Activated naive CD4-positive, alpha-beta T cell treated with Interleukin-2 at 50 U/mL for 16 hours (primary cell): ENCODE results near the gene EIF4G3.
"Not testable (repeated sequence)": the region's sequence is repeated elsewhere in the genome, so short reads cannot be mapped to it uniquely, and the experiment has no call there.

Source experiments
- DNase-seq: peaks from one replicate; pipeline ENCODE4 v3.0.0-alpha.2; 2020

EIF4G3 gene

GRCh38 chr1:21152423-21153100, 24.1 kb downstream of the EIF4G3 start:
- no peak for DNase-seq

DNA sequence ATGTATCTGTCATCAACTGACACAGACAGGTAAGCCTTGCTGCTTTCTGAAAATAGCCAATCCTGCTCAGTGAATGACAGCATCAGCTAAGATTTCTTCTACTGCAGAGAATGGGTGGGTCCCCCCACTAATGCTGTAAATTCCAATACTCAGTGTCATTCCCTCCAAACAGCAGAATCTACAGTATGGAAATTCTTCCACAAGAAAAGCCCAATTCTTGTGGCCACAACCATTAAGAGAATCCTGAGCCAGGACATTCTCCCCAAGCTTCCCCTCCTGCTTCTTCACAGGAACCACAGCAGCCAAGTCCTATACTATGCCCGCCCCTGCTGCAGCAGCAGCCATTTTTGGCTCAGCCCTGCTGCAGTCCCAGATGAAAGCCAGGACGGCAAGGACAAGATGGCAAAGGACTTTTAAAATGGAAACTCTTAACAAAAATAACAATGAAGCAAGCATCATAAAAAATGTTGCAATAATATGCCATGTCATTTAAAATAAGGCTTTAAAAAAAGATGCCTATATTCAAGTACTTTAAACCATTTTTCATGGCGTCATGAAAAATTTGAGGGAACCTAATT, 26.8 kb downstream of the EIF4G3 start:
- DNase-seq = no peak

DNA sequence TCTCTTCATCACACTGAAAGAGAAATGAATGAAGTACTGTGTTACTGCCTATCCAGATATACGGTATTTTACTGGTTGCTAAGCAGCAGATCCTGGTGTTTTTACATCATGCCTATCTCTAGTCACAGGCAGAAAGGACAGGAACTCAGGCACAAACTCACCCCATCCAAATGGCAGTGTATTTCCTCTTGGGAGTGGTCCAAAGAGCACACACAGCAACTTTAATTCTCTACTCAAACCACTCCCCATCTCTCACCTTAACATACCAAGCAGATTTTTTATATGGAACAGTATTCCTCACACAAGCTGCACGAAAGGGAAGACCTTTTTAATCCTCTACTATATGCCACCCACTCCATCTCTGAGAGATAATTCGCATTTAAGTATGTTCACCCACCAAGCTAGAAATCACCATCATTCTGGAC, 27.3 kb downstream of the EIF4G3 start:
- no peak for DNase-seq

GRCh38 chr1:21143752-21144151, 32.9 kb downstream of the EIF4G3 start:
- DNase-seq = no peak

DNA sequence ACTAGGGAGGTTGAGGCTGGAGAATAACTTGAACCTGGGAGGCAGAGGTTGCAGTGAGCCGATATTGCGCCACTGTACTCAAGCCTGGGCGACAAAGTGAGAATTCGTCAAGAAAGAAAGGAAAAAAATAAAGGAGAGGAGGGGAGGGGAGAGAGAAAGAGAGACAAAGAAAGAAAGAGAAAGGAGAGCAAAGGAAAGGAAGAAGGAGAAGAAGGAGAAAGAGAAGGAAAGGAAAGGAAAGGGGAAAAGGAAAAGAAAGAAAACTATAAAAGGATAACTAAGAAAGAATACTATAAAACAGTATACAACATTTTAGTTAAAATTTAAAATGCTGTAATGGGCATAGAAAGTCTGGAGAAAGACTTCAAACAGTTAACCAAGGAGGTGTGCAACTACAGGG, 33.6 kb downstream of the EIF4G3 start:
- no peak for DNase-seq

- no peak for DNase-seq
Measured at GRCh38 chr1:21141030-21141429, 35.7 kb downstream of the EIF4G3 start.

- no peak for DNase-seq
Measured at GRCh38 chr1:21139601-21140000, 37.1 kb downstream of the EIF4G3 start.

DNA sequence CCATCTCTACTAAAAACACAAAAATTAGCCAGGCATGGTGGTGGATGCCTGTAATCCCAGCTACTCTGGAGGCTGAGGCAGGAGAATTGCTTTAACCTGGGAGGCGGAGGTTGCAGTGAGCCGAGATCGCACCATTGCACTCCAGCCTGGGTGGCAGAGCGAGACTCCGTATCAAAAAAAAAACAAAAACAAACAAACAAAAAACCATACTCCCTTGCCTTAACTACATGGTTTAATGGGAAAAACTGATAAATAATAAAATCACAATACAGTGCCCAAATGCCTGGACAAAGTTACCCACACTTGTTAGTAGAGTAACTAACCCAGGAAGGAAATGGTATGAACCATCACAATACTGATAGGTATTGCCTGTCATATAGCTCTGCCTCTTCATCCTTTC, 40.4 kb downstream of the EIF4G3 start:
- DNase-seq = not testable (repeated sequence)

- no peak for DNase-seq
Measured at GRCh38 chr1:21131200-21131599, 45.5 kb downstream of the EIF4G3 start.

- no peak for DNase-seq
Measured at GRCh38 chr1:21129407-21129806, 47.3 kb downstream of the EIF4G3 start.

DNA sequence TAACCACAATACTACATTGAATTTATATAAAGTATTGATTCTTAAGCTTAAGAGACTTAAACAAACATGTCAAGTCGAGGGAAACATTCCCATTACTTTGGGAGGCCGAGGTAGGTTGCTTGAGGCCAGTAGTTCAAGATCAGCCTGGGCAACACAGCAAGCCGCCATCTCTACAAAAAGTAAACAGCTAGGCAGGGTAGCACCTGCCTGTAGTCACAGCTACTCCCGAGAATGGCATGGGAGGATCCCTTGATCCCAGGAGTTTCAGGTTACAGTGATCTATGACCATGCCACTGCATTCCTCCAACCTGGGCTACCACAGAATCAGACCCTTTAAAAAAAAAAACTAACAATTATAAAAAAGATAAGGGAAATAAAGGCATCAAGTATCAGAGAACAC, 50.4 kb downstream of the EIF4G3 start:
- DNase-seq = no peak

- no peak for DNase-seq
Measured at GRCh38 chr1:21124846-21125245, 51.9 kb downstream of the EIF4G3 start.

- no peak for DNase-seq
Measured at GRCh38 chr1:21123287-21123948, 53.3 kb downstream of the EIF4G3 start.

GRCh38 chr1:21121764-21122471, 54.8 kb downstream of the EIF4G3 start:
- DNase-seq = no peak

DNA sequence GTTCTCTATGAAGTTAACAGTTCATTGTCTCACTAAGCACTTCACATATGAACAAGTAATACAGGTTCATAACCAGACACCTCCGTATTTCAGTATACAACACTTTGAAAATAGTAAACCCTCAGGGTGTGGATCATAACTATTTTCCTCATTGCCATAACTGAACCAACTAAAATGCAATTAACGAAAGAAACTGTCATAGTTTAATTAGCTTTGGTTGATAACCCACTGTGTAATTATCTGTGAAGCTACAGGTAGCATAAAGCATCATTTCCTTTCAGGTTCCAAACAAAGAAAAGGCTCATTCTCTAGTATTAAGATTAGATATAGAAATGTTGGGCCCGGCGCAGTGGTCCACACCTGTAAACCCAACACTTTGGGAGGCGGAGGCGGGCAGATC, 58.5 kb downstream of the EIF4G3 start:
- DNase-seq = no peak

- DNase-seq = no peak
Measured at GRCh38 chr1:21117597-21118001, 59.1 kb downstream of the EIF4G3 start.

DNA sequence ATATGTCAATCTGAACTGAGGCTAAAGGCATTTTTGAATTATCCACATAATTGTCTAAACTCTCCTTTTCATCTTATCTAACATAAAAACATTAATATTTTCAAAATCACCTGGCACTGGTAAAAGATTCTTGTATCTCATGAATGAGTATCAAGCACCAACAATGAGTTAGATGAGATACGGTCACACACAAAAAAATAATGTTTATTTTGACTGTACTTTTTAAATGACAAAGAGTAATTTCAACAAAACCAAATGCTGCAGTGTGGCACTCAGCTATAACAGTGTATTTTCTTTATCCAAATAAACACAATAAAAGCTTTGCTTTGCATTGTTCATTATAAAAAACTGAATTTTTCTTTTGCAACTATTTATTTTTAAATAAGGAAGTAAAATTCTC, 59.5 kb downstream of the EIF4G3 start:
- no peak for DNase-seq

DNA sequence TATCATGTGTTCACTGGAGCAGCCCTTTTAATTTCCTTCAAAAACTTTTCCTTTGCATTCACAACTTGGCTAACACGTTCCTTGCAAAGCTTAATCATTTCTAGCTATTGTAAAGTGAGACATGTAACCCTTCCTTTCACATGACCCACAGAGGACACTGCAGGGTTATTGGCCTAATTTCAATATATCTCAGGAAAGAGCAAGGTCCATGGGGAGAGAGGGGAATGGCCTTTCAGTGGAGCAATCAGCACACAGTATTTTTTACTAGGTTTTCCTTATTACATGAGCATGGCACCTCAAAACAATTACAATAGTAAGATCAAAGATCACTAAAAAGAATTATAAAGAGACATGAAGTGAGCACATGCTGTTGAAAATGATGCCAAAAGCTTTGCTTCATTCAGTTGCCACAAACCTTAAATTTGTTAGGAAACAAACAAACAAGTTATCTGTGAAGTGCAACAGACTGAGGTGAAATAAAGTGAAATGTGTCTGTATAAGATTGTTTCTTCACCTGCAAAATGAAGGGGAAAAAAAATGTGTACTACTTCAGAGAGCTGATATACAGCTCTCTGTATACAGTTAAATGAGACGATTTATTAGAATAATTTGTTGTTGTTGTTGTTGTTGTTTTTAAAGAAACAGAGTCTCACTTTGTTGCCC, 61.5 kb downstream of the EIF4G3 start:
- no peak for DNase-seq

- DNase-seq = no peak
Measured at GRCh38 chr1:21114431-21114830, 62.3 kb downstream of the EIF4G3 start.

DNA sequence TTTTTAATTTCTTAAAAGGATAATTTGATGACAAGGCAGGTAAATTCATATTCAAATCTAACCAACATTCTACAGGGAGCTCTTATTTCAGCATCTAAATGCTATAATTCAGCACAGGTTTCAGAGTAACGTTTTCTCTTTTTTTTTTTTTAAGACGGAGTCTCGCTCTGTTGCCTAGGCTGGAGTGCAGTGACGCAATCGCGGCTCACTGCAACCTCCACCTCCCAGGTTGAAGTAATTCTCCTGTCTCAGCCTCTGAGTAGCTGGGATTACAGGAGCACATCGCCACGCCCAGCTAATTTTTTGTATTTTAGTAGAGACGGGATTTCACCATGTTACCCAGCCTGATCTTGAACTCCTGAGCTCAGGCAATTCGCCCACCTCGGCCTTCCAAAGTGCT, 66.5 kb downstream of the EIF4G3 start:
- DNase-seq = no peak

DNA sequence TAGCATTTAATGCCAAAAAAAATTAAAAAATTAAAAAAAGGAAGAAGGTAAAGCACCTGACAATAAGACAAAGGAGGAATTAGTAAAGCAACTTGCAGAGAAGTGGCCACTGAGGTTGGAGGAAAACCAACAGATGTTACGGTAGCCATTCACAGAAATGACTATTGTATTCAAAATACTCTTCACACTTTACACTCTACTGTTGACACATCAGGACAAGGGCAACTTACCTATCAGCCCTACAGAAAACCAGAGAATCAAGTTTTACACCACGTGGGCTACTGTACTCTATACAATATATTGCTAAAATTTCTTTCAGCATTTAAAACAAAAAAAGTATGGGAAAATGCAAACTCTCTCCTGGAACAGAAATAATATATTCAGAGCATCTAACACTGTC, 70.0 kb downstream of the EIF4G3 start:
- DNase-seq = no peak

GRCh38 chr1:21106238-21106637, 70.5 kb downstream of the EIF4G3 start:
- DNase-seq = no peak

DNA sequence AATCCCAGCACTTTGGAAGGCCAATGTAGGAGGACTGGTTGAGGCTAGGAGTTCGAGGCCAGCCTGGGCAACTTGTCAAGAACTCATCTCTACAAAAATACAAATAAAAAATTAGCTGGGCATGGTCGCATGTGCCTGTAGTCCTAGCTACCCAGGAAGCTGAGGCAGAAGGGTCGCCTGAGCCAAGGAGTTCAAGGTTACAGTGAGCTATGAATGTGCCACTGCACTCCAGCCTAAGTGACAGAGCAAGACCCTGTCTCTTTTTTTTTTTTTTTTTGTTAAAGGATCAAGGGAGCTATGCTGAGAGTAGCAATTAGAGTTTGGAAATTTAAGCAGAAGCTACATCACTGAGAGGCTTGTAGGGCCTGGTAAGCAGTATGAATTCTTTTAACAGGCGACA, 70.9 kb downstream of the EIF4G3 start:
- DNase-seq = no peak
